K562 (cell line): Measurements from ENCODE around the gene PRIM1. TPM values are rescaled to one million over a fixed set of nuclear protein-coding genes. Genes with fewer than 3 reads are reported as not detected.
A peak's percentile ranks its signal among the peaks of the same experiment; 100 is the strongest.

Experiments
- ARNT ChIP-seq, 2 experiments: fragments of 450-650 bp; IDR thresholded peaks; 2 replicates each; pipeline ENCODE4 v1.6.1; 2016; ENCODE audit warnings: mild to moderate bottlenecking in 1 of 2
- CEBPB ChIP-seq: fragments of 450-650 bp; IDR thresholded peaks from 2 replicates; pipeline ENCODE4 v1.6.1; 2016; ENCODE audit warnings: missing genetic modification characterization, missing compliant biosample characterization
- CHD2 ChIP-seq: IDR thresholded peaks from 2 replicates; pipeline ENCODE4 v1.6.1; 2011; ENCODE audit warnings: low read depth, low read length
- HOXB6 ChIP-seq: fragments of 250-450 bp; sonication (Bioruptor Pico); IDR thresholded peaks from 2 replicates; pipeline ENCODE4 v1.5.1; 2022; ENCODE audit warnings: mild to moderate bottlenecking, borderline replicate concordance
- ID3 ChIP-seq, 2 experiments: fragments of 250-450 bp in 1 of 2; fragments of 450-650 bp in 1 of 2; sonication (Bioruptor Pico) in 1 of 2; IDR thresholded peaks; 2 replicates each; pipeline versions ENCODE4 v1.6.1 to v1.8.0; 2016 to 2021; ENCODE audit warnings: mild to moderate bottlenecking in 2 of 2, moderate library complexity in 2 of 2, missing compliant biosample characterization in 1 of 2, missing genetic modification characterization in 1 of 2
- KLF13 ChIP-seq: fragments of 450-650 bp; IDR thresholded peaks from 2 replicates; pipeline ENCODE4 v1.6.1; 2016; ENCODE audit warnings: missing genetic modification characterization, low read depth, mild to moderate bottlenecking, missing compliant biosample characterization, moderate library complexity, borderline replicate concordance
- MTF1 ChIP-seq: fragments of 250-450 bp; sonication (Bioruptor Pico); IDR thresholded peaks from 2 replicates; pipeline ENCODE4 v1.9.0; 2021; ENCODE audit warnings: moderate library complexity, mild to moderate bottlenecking, inconsistent platforms, borderline replicate concordance
- NFE2 ChIP-seq: IDR thresholded peaks from 2 replicates; pipeline ENCODE4 v1.6.1; 2014; ENCODE audit warnings: antibody characterized with exemption, low read depth
- NFRKB ChIP-seq: fragments of 450-650 bp; IDR thresholded peaks from 2 replicates; pipeline ENCODE4 v1.6.1; 2016; ENCODE audit warnings: low read depth
- NFYB ChIP-seq: IDR thresholded peaks from 2 replicates; pipeline ENCODE4 v1.6.1; 2011; ENCODE audit warnings: mild to moderate bottlenecking, moderate library complexity; ENCODE audit not compliant: insufficient read length; ENCODE audit errors: extremely low read depth
- RERE ChIP-seq: sonication (generic); formaldehyde crosslinking; IDR thresholded peaks from 2 replicates; pipeline ENCODE4 v1.8.0; 2023; ENCODE audit warnings: missing genetic modification reagents, mild to moderate bottlenecking, borderline replicate concordance
- RNF2 ChIP-seq: sonication (generic); IDR thresholded peaks from 2 replicates; pipeline ENCODE4 v1.6.1; 2016
- RUNX1 ChIP-seq: sonication (generic); IDR thresholded peaks from 2 replicates; pipeline ENCODE4 v1.6.1; 2016; ENCODE audit warnings: antibody characterized with exemption, low read depth
- SMARCC2 ChIP-seq: fragments of 450-650 bp; IDR thresholded peaks from 2 replicates; pipeline ENCODE4 v1.6.1; 2017; ENCODE audit warnings: antibody characterized with exemption, moderate library complexity, mild to moderate bottlenecking, low read depth
- SREBF1 ChIP-seq: fragments of 150-350 bp; IDR thresholded peaks from 2 replicates; pipeline ENCODE4 v1.6.1; 2014; ENCODE audit warnings: antibody characterized with exemption, low read depth, low read length, borderline replicate concordance
- TBL1XR1 ChIP-seq, 2 experiments: IDR thresholded peaks; 2 replicates each; pipeline ENCODE4 v1.6.1; 2012; ENCODE audit warnings: improper control_type of control experiment in 2 of 2, low read length in 2 of 2, mild to moderate bottlenecking in 1 of 2
- ZBTB17 ChIP-seq: fragments of 450-650 bp; formaldehyde crosslinking; IDR thresholded peaks from 2 replicates; pipeline ENCODE4 v1.4.0; 2020; ENCODE audit warnings: mild to moderate bottlenecking
- ZNF121 ChIP-seq: sonication (generic); formaldehyde crosslinking; conservative IDR thresholded peaks from 2 replicates; pipeline ENCODE4 v1.8.0; 2022; ENCODE audit warnings: missing genetic modification reagents
- ZNF232 ChIP-seq: sonication (generic); formaldehyde crosslinking; IDR thresholded peaks from 2 replicates; pipeline ENCODE4 v1.8.0; 2022; ENCODE audit warnings: mild to moderate bottlenecking, missing genetic modification reagents
- ZNF324 ChIP-seq: fragments of 250-450 bp; sonication (Bioruptor Pico); IDR thresholded peaks from 2 replicates; pipeline ENCODE4 v1.4.0; 2020; ENCODE audit warnings: mild to moderate bottlenecking
- ZNF518B ChIP-seq: fragments of 250-450 bp; sonication (Bioruptor Pico); IDR thresholded peaks from 2 replicates; pipeline ENCODE4 v1.5.0; 2021; ENCODE audit warnings: mild to moderate bottlenecking, moderate library complexity
- ZNF780A ChIP-seq: fragments of 250-450 bp; sonication (Bioruptor Pico); IDR thresholded peaks from 2 replicates; pipeline ENCODE4 v1.5.0; 2021; ENCODE audit warnings: mild to moderate bottlenecking
- polyA plus RNA-seq, 8 experiments: library from polyadenylated mRNA; depleted of rRNA in 4 of 8; stranded (reverse) in 5 of 8; unstranded in 3 of 8; fragments of >200 nt; fragmentation: Nextera tagmentation in 2 of 8; fragmentation: Illumina TruSeq in 1 of 8; extraction: Ambion mirVana in 2 of 8; extraction: Trizol in 1 of 8; gene quantifications; 2 replicates each; pipeline versions ENCODE4 v1.2.1 to v1.2.3, GENCODE V29; 2011 to 2014; ENCODE audit warnings: inconsistent platforms in 1 of 8, missing spikeins in 1 of 8
- total RNA-seq, 7 experiments: library from RNA; depleted of rRNA in 6 of 7; stranded (reverse); fragments of >200 nt in 6 of 7; fragmentation: Illumina TruSeq in 2 of 7; extraction: Trizol in 2 of 7; gene quantifications; 2 replicates each; pipeline versions ENCODE4 v1.2.1 to v1.2.3, GENCODE V29; 2011 to 2021; ENCODE audit warnings: low replicate concordance in 1 of 7

The PRIM1 gene
- total and polyA plus RNA-seq, 9 of the 15 experiments (the other 6 are each of a cell fraction or from before 2014, with no cell fraction given): 67.2 to 179 (median 140) TPM

- TF ChIP-seq SREBF1 (no peak), NFE2 (no peak), ZBTB17 (CRISPR knock-in tag) (no peak), MTF1 (CRISPR knock-in tag) (no peak), CEBPB (no peak), ZNF324 (0 out of 2 replicates have a peak, but pooled peaks have one; percentile 18), SMARCC2 (peak; percentile 15; the same call in 1 of the 2 replicates), ZNF780A (CRISPR knock-in tag) (no peak), TBL1XR1 (IDR thresholded peaks at IDR 0.05; ENCODE audit: low read length in 2 of 2) (no peak), CHD2 (no peak), HOXB6 (CRISPR knock-in tag) (no peak), ZNF232 (CRISPR knock-in tag) (no peak), ID3 (CRISPR knock-in tag; IDR thresholded peaks at IDR 0.05) (no peak), ID3 (tag; IDR thresholded peaks at IDR 0.05) (0 out of 2 replicates have a peak, but pooled peaks have one; percentile 30), ZNF121 (CRISPR knock-in tag) (no peak), RERE (CRISPR knock-in tag) (0 out of 2 replicates have a peak, but pooled peaks have one; percentile 15), KLF13 (tag) (no peak), RNF2 (no peak), ARNT (IDR thresholded peaks at IDR 0.05) (no peak), RUNX1 (no peak), NFRKB (peak; percentile 90), ZNF518B (CRISPR knock-in tag) (no peak), NFYB (no peak)
Measured at GRCh38 chr12:56688846-56689109, 63.3 kb downstream of the PRIM1 start (continued).
